H1 (cell line): ENCODE measurements around the gene DBNL. TPM values are rescaled to one million over a fixed set of nuclear protein-coding genes. Genes with fewer than 3 reads are reported as not detected.

Experiments
- CTCF ChIA-PET: fragments of 300-600 bp; sonication (Branson Sonifier 250); formaldehyde crosslinking; loops from one replicate; lab custom pipeline; 2021; ENCODE audit not compliant: partially characterized antibody; lab: Charles Lee
- POLR2A ChIA-PET: fragments of 300-600 bp; sonication (Branson Sonifier 250); formaldehyde crosslinking; loops from one replicate; lab custom pipeline; 2021; ENCODE audit warnings: inconsistent platforms; ENCODE audit not compliant: partially characterized antibody; lab: Charles Lee
- DNase-seq, 2 experiments: peaks; one replicate each; pipeline versions ENCODE4 v3.0.0 to v3.0.0-alpha.2; 2010 to 2022; ENCODE audit warnings: low spot score in 2 of 2, low read depth in 1 of 2, mixed read lengths in 1 of 2
- FAIRE-seq: peaks from 2 replicates; lab custom pipeline; 2011; peaks lifted over from hg19 to GRCh38; lab: Jason Lieb, UNC
- H2AFZ ChIP-seq: 2 replicates; pipeline ENCODE4 v1.8.1; 2012; ENCODE audit warnings: low read length, inconsistent platforms
- H2AK5ac ChIP-seq: 2 replicates; pipeline ENCODE4 v1.6.1; 2013; ENCODE audit warnings: low read depth, low read length
- H2BK120ac ChIP-seq: replicated peaks from 2 replicates; pipeline ENCODE3; 2013; ENCODE audit warnings: low read depth, low read length, inconsistent platforms
- H2BK12ac ChIP-seq: 2 replicates; pipeline ENCODE4 v1.6.1; 2013; ENCODE audit warnings: low read depth, low read length
- H2BK15ac ChIP-seq: 2 replicates; pipeline ENCODE4 v1.6.1; 2013; ENCODE audit warnings: low read length
- H2BK20ac ChIP-seq: 2 replicates; pipeline ENCODE4 v1.6.1; 2013; ENCODE audit warnings: low read length
- H2BK5ac ChIP-seq: 2 replicates; pipeline ENCODE4 v1.6.1; 2013; ENCODE audit warnings: low read depth, low read length
- H3K14ac ChIP-seq: 2 replicates; pipeline ENCODE4 v1.6.1; 2013; ENCODE audit warnings: inconsistent platforms; ENCODE audit not compliant: insufficient read length
- H3K18ac ChIP-seq: 2 replicates; pipeline ENCODE4 v1.6.1; 2013; ENCODE audit warnings: low read length; ENCODE audit errors: extremely low read depth
- H3K23ac ChIP-seq: 2 replicates; pipeline ENCODE4 v1.6.1; 2013; ENCODE audit warnings: inconsistent platforms; ENCODE audit not compliant: insufficient read length
- H3K23me2 ChIP-seq: 2 replicates; pipeline ENCODE4 v1.6.1; 2013; ENCODE audit warnings: low read depth, low read length
- H3K27ac ChIP-seq: 2 replicates; pipeline ENCODE4 v1.6.1; 2011; ENCODE audit warnings: low read depth, low read length, inconsistent platforms
- H3K27me3 ChIP-seq, 4 experiments: replicated peaks in 1 of 4; 1 replicate in 1 of 4; 2 replicates in 3 of 4; pipeline versions ENCODE4 v1.6.1 to v1.8.1; 2011 to 2013; ENCODE audit warnings: low read length in 3 of 4, mild to moderate bottlenecking in 3 of 4, inconsistent platforms in 2 of 4, mixed read lengths in 2 of 4, moderate library complexity in 1 of 4; ENCODE audit not compliant: control insufficient read depth in 3 of 4, insufficient read depth in 3 of 4; ENCODE audit errors: extremely low read depth in 1 of 4
- H3K36me3 ChIP-seq, 4 experiments: 2 replicates each; pipeline versions ENCODE4 v1.6.1 to v1.8.1; 2011 to 2013; ENCODE audit warnings: mild to moderate bottlenecking in 4 of 4, low read length in 3 of 4, moderate library complexity in 2 of 4, control low read depth in 1 of 4, inconsistent platforms in 1 of 4; ENCODE audit not compliant: insufficient read depth in 4 of 4, control insufficient read depth in 2 of 4
- H3K4ac ChIP-seq: replicated peaks from 2 replicates; pipeline ENCODE3; 2013; ENCODE audit warnings: low read length, low read depth, mixed read lengths, inconsistent platforms; ENCODE audit not compliant: insufficient read length
- H3K4me1 ChIP-seq, 4 experiments: replicated peaks in 1 of 4; 1 replicate in 1 of 4; 2 replicates in 3 of 4; pipeline versions ENCODE4 v1.6.1 to v1.8.1; 2011 to 2013; ENCODE audit warnings: low read length in 3 of 4, inconsistent platforms in 2 of 4, mixed read lengths in 1 of 4; ENCODE audit not compliant: insufficient read depth in 4 of 4, control insufficient read depth in 3 of 4
- H3K4me2 ChIP-seq, 2 experiments: 2 replicates each; pipeline versions ENCODE4 v1.6.1 to v1.8.1; 2011 to 2013; ENCODE audit warnings: low read depth in 2 of 2, low read length in 2 of 2, control low read depth in 1 of 2, inconsistent platforms in 1 of 2, mild to moderate bottlenecking in 1 of 2; ENCODE audit not compliant: insufficient read depth in 1 of 2
- H3K4me3 ChIP-seq, 4 experiments: fragments of 200-600, 300-600 bp in 1 of 4; sonication (generic), shearing (Covaris generic), sonication (Bioruptor Twin) in 1 of 4; 2 replicates each; pipeline versions ENCODE4 v1.5.1 to v1.8.1; 2011 to 2016; ENCODE audit warnings: low read length in 4 of 4, low read depth in 3 of 4, control low read depth in 2 of 4, inconsistent platforms in 2 of 4, mild to moderate bottlenecking in 2 of 4, mixed read lengths in 1 of 4, moderate library complexity in 1 of 4; ENCODE audit not compliant: insufficient read depth in 2 of 4; ENCODE audit errors: extremely low read depth in 1 of 4
- H3K56ac ChIP-seq: replicated peaks from 2 replicates; pipeline ENCODE3; 2013; ENCODE audit warnings: low read depth, mild to moderate bottlenecking, mixed read lengths, low read length, inconsistent platforms; ENCODE audit not compliant: insufficient read length
- H3K79me1 ChIP-seq: 2 replicates; pipeline ENCODE4 v1.6.1; 2013; ENCODE audit warnings: low read depth, low read length, control low read depth
- H3K79me2 ChIP-seq, 2 experiments: 2 replicates each; pipeline versions ENCODE4 v1.6.1 to v1.8.1; 2012 to 2013; ENCODE audit warnings: low read length in 2 of 2, mild to moderate bottlenecking in 2 of 2, inconsistent platforms in 1 of 2; ENCODE audit not compliant: insufficient read depth in 2 of 2, control insufficient read depth in 1 of 2
- H3K9ac ChIP-seq, 4 experiments: replicated peaks in 1 of 4; 1 replicate in 1 of 4; 2 replicates in 3 of 4; pipeline versions ENCODE4 v1.6.1 to v1.8.1; 2011 to 2013; ENCODE audit warnings: low read depth in 3 of 4, low read length in 3 of 4, control low read depth in 2 of 4, mild to moderate bottlenecking in 2 of 4, moderate library complexity in 2 of 4, inconsistent platforms in 1 of 4; ENCODE audit errors: extremely low read depth in 1 of 4
- H3K9me3 ChIP-seq, 2 experiments: 2 replicates each; pipeline versions ENCODE4 v1.6.1 to v1.8.1; 2012 to 2013; ENCODE audit warnings: mild to moderate bottlenecking in 2 of 2, moderate library complexity in 2 of 2, control low read depth in 1 of 2, inconsistent platforms in 1 of 2, low read depth in 1 of 2, low read length in 1 of 2, mixed read lengths in 1 of 2; ENCODE audit not compliant: insufficient read depth in 2 of 2
- H4K20me1 ChIP-seq, 2 experiments: replicated peaks in 1 of 2; 2 replicates each; pipeline versions ENCODE3 to v1.8.1; 2011 to 2013; ENCODE audit warnings: inconsistent platforms in 2 of 2, low read length in 2 of 2, mild to moderate bottlenecking in 1 of 2; ENCODE audit not compliant: insufficient read depth in 2 of 2, control insufficient read depth in 1 of 2
- H4K5ac ChIP-seq: 2 replicates; pipeline ENCODE4 v1.6.1; 2013; ENCODE audit warnings: low read length, low read depth, mixed read lengths, inconsistent platforms; ENCODE audit not compliant: insufficient read length
- H4K8ac ChIP-seq: 2 replicates; pipeline ENCODE4 v1.8.0; 2013; ENCODE audit warnings: mild to moderate bottlenecking, moderate library complexity, low read length, inconsistent platforms; ENCODE audit not compliant: insufficient read depth; ENCODE audit errors: extremely low read depth
- H4K91ac ChIP-seq: replicated peaks from 2 replicates; pipeline ENCODE3; 2013; ENCODE audit warnings: low read length, mixed read lengths, inconsistent platforms; ENCODE audit not compliant: insufficient read length
- ATF2 ChIP-seq: IDR thresholded peaks from 2 replicates; pipeline ENCODE4 v1.6.1; 2012; ENCODE audit warnings: low read length, inconsistent platforms
- ATF3 ChIP-seq: IDR thresholded peaks from 2 replicates; pipeline ENCODE4 v1.6.1; 2011; ENCODE audit warnings: low read depth, mild to moderate bottlenecking, low read length; ENCODE audit not compliant: insufficient read depth
- BCL11A ChIP-seq, 2 experiments: IDR thresholded peaks; one replicate each; pipeline ENCODE4 v1.6.1; 2011; ENCODE audit warnings: low read depth in 2 of 2, low read length in 2 of 2, mild to moderate bottlenecking in 2 of 2
- EZH2 ChIP-seq: fragments of 200-600 bp; sonication (generic); IDR thresholded peaks from 2 replicates; pipeline ENCODE4 v1.7.1; 2012; ENCODE audit warnings: low read depth, mild to moderate bottlenecking, moderate library complexity, low read length, inconsistent platforms; ENCODE audit not compliant: severe bottlenecking
- KDM1A ChIP-seq: fragments of 200-600, 300-600 bp; sonication (generic); IDR thresholded peaks from 2 replicates; pipeline ENCODE4 v1.7.1; 2016; ENCODE audit warnings: mild to moderate bottlenecking, low read length, borderline replicate concordance
- MAFK ChIP-seq: IDR thresholded peaks from 2 replicates; pipeline ENCODE4 v1.6.1; 2012; ENCODE audit warnings: low read depth, mild to moderate bottlenecking, improper control_type of control experiment, low read length
- RFX5 ChIP-seq: IDR thresholded peaks from 2 replicates; pipeline ENCODE4 v1.6.1; 2011; ENCODE audit warnings: low read depth, low read length, improper control_type of control experiment, borderline replicate concordance
- SIN3A ChIP-seq, 2 experiments: IDR thresholded peaks in 1 of 2; conservative IDR thresholded peaks in 1 of 2; 2 replicates each; pipeline ENCODE4 v1.6.1; 2011 to 2012; ENCODE audit warnings: low read length in 2 of 2, improper control_type of control experiment in 1 of 2, low read depth in 1 of 2, mild to moderate bottlenecking in 1 of 2
- SIX5 ChIP-seq: IDR thresholded peaks from 2 replicates; pipeline ENCODE4 v1.6.1; 2011; ENCODE audit warnings: mild to moderate bottlenecking, low read depth, low read length
- SP2 ChIP-seq: IDR thresholded peaks from 2 replicates; pipeline ENCODE4 v1.6.1; 2012; ENCODE audit warnings: mild to moderate bottlenecking, low read length, inconsistent platforms
- SUZ12 ChIP-seq: fragments of 200-600 bp; sonication (generic); IDR thresholded peaks from 2 replicates; pipeline ENCODE4 v1.6.1; 2012; ENCODE audit warnings: mild to moderate bottlenecking, inconsistent platforms, low read length, moderate library complexity, mixed read lengths
- WGBS, 2 experiments: shearing (Covaris generic) in 1 of 2; methylation state at CpG; one replicate each; pipeline versions ENCODE4 v1.1.6 to v1.1.7; 2013 to 2015; ENCODE audit warnings: low lambda C conversion rate in 2 of 2, mixed read lengths in 2 of 2, inconsistent platforms in 1 of 2, low coverage in 1 of 2, missing lambda C conversion rate in 1 of 2; ENCODE audit not compliant: insufficient replicate concordance in 2 of 2, insufficient coverage in 1 of 2, insufficient read length in 1 of 2; ENCODE audit errors: extremely low coverage in 1 of 2, missing lambda C conversion rate in 1 of 2; 5-methylcytosine and 5-hydroxymethylcytosine counted together
- polyA plus RNA-seq, 7 experiments: library from polyadenylated mRNA; depleted of rRNA in 3 of 7; stranded (reverse) in 5 of 7; unstranded in 2 of 7; fragments of >200 nt in 5 of 7; fragments of 200-250 nt in 2 of 7; gene quantifications; 1 replicate in 5 of 7; 2 replicates in 1 of 7; 4 replicates in 1 of 7; pipeline versions ENCODE4 v1.2.1 to v1.2.3, GENCODE V29; 2011 to 2013; ENCODE audit warnings: missing spikeins in 2 of 7, mixed read lengths in 2 of 7
- total RNA-seq: library from RNA; stranded (reverse); fragmentation: NEBNext Ultra II Directional; extraction: Animal tissue kit (Norgen Biotek cat#: 25700); gene quantifications from 2 replicates; pipeline ENCODE4 v1.2.1, GENCODE V29; 2021

DBNL gene
- total and polyA plus RNA-seq, 2 of the 8 experiments (the other 6 are each of a cell fraction or from before 2014, with no cell fraction given), result 30.9 to 56.6 TPM

GRCh38 chr7:44066111-44066460, 21.6 kb downstream of the DBNL start:
- 0 out of 2 replicates have a peak overlapping the region, but pooled peaks have one; percentile 4 for H2BK5ac ChIP-seq
- H3K4me3 ChIP-seq, result no peak overlapping the region
- H4K91ac ChIP-seq, result no peak overlapping the region
- H4K20me1 ChIP-seq, result peaks cover 5 to 7% of the 10 kb centered on the region in 2 experiments
- H3K23ac ChIP-seq, result no peak overlapping the region
- H2AFZ ChIP-seq, result no peak overlapping the region
- peaks cover 0 to 6% (median 2%) of the 10 kb centered on the region in 4 experiments; a peak in 3 of 8 replicates for H3K36me3 ChIP-seq
- no peak overlapping the region for H2BK15ac ChIP-seq
- no peak overlapping the region for H2BK20ac ChIP-seq
- no peak overlapping the region for H2BK120ac ChIP-seq
- ChIA-PET POLR2A (interaction anchor here (0.8 to 7.1 kb wide), 8 partner anchors 10 to 149 kb away, joined by 3 to 48 read pairs (median 4); partner anchors contain the start of gene DBNL), CTCF (interaction anchor here (1.2 to 2.7 kb wide), 4 partner anchors 10 to 46 kb away, joined by 3 to 15 read pairs (median 7); no protein-coding TSS in a partner anchor)
- H4K8ac ChIP-seq, result no peak overlapping the region
- 69% methylated on average over 6 of the region's 6 CpGs; no CpG with 5 or more reads in 1 of the 2 experiments for WGBS, 2 experiments
- FAIRE-seq, result no peak
- H3K14ac ChIP-seq, result no peak overlapping the region
- no peak overlapping the region for H2AK5ac ChIP-seq
- H3K79me2 ChIP-seq, result no peaks in the 10 kb centered on the region
- peaks cover 0 to 3% (median 0%) of the 10 kb centered on the region in 4 experiments; a peak in 2 of 7 replicates for H3K27me3 ChIP-seq
- H4K5ac ChIP-seq, result no peak overlapping the region
- DNase-seq, result no peak
- H3K4me2 ChIP-seq, result peak overlapping the region; percentile 49 to 57; a peak in 3 of 4 replicates
- no peak overlapping the region for H3K27ac ChIP-seq
- no peak overlapping the region for H3K18ac ChIP-seq
- peaks cover 9 to 30% (median 26%) of the 10 kb centered on the region in 4 experiments for H3K4me1 ChIP-seq
- H3K9ac ChIP-seq, result 0 out of 7 replicates have a peak overlapping the region, but pooled peaks of 1 of the 4 experiments have one; percentile 12
- H2BK12ac ChIP-seq, result no peak overlapping the region; the same call in 1 of the 2 replicates
- no peaks in the 10 kb centered on the region for H3K23me2 ChIP-seq
- no peaks in the 10 kb centered on the region for H3K9me3 ChIP-seq
- H3K56ac ChIP-seq, result no peak overlapping the region
- H3K4ac ChIP-seq, result no peak overlapping the region
- no peaks in the 10 kb centered on the region for H3K79me1 ChIP-seq
- TF ChIP-seq SP2 (no peak), BCL11A (IDR thresholded peaks at IDR 0.05; ENCODE audit: low read depth in 2 of 2, low read length in 2 of 2) (no peak), SIX5 (no peak), KDM1A (no peak), ATF3 (no peak), SIN3A (conservative IDR thresholded peaks at IDR 0.05 in 1 of 2, IDR thresholded peaks at IDR 0.05 in 1 of 2; ENCODE audit: low read depth in 1 of 2, low read length in 2 of 2) (no peak), ATF2 (no peak), RFX5 (no peak), EZH2 (no peak), SUZ12 (no peak), MAFK (no peak)
